GM19193 (cell line): ENCODE results near the gene CLEC6A.

Source experiments
- POLR2A ChIP-seq: IDR thresholded peaks from 4 replicates; pipeline ENCODE4 v1.6.1; 2011; ENCODE audit not compliant: insufficient read depth, insufficient read length; ENCODE audit errors: extremely low read depth

Gene CLEC6A

GRCh38 chr12:8491646-8492530, 36.1 kb downstream of the CLEC6A start:
- no peak for TF ChIP-seq POLR2A

GRCh38 chr12:8493084-8493483, 37.3 kb downstream of the CLEC6A start:
- TF ChIP-seq POLR2A = no peak

- no peak for TF ChIP-seq POLR2A
These were observed 43.9 kb downstream of the CLEC6A start for GRCh38 chr12:8499616-8500015.

GRCh38 chr12:8501720-8502119, 46.0 kb downstream of the CLEC6A start:
- TF ChIP-seq POLR2A = no peak

GRCh38 chr12:8504351-8504750, 48.6 kb downstream of the CLEC6A start:
- TF ChIP-seq POLR2A = no peak

- no peak for TF ChIP-seq POLR2A
These were observed 51.8 kb downstream of the CLEC6A start for GRCh38 chr12:8507596-8507995.

- TF ChIP-seq POLR2A = no peak
These were observed 52.5 kb downstream of the CLEC6A start for GRCh38 chr12:8508223-8508622.

- no peak for TF ChIP-seq POLR2A
These were observed 53.4 kb downstream of the CLEC6A start for GRCh38 chr12:8508910-8509841.

- no peak for TF ChIP-seq POLR2A
These were observed 57.5 kb downstream of the CLEC6A start, which contains the start of gene CLEC4D for GRCh38 chr12:8513256-8513655. Gene CLEC4D, plus strand, starts transcription at chr12:8513503. Its CDS starts 230 bp downstream, at chr12:8513733.

- no peak for TF ChIP-seq POLR2A
These were observed 62.2 kb downstream of the CLEC6A start for GRCh38 chr12:8517971-8518370.

GRCh38 chr12:8519171-8519570, 63.4 kb downstream of the CLEC6A start:
- no peak for TF ChIP-seq POLR2A

GRCh38 chr12:8527250-8528130, 71.7 kb downstream of the CLEC6A start:
- no peak for TF ChIP-seq POLR2A
